ENCODE measurements around the gene POU2AF1. TPM values are rescaled to one million over a fixed set of nuclear protein-coding genes. Genes with fewer than 3 reads are reported as not detected.

The POU2AF1 gene
- total RNA-seq, 1 experiment from 2014 or later, result not detected

DNA sequence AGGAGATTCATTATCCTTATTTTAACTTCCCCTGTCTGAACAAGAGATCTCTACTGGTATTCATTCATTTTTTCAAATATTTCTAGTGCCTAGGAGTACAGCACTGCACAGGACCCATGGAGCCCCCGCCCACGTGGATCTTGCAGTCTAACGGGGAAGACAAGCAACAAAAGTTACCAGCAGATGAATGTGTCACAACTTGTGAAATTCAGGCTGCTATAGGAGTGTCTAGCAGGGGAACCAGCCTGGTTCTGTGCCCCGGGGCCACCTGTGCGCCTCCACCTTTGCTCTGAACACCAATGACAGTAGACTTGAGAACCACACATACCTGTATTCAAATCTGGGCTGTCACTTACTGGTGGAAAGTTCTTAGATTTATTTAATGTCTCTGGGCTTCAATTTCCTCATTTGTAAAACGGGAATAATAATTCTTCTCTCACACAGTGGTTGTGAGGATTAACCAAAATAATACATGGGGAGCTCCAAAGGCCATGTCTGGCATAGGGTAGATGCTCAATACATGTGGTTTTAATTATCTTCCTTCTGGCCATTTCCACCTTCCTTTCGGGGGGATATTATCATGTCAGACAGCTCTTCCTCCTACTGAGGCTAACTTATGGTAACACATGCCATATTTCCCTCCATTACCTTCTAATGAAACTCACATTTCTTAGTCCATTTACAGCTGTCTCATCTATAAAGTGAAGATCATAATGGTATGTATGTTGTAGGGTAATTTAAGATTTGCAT lies 17.8 kb downstream of the POU2AF1 start:
- DNase-seq (ENCODE audit: low read depth), result no peak

DNA sequence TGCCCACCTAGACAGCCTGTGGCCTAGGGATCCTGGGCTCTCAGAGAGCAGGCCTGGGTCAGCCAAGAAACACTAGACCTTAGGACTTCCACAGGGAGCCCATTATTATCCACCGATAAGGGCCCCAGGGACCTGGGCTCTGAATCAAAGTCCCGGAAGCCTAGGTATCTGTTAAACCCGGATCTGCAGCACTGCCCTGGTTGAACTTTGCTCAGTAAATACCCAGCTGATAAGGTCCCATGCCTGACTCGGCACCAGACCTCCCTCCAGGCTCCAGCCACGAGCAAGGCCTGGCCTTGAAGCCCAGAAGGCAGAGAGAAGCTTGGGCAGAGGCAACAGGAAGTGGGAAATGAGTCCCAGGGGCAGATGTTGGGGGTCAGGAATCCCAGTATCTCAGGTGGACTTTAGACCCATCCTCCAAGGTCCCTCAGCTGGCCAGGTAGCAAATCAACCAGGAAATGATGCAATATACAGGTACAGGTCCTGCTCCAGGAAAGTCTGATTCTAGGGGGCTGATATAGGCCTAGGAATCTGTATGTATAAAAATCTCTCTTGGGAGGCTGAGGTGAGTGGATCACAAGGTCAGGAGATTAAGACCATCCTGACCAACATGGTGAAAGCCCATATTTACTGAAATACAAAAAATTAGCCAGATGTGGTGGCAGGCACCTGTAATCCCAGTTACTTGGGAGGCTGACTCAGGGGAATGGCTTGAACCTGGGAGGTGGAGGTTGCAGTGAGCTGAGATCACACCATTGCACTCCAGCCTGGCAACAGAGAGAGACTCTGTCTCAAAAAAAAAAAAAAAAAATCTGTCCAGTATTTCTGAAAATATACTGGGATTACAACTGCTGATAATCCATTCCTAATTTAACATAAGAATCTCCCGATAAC lies 18.7 kb downstream of the POU2AF1 start:
- no peak for DNase-seq (ENCODE audit: low read depth)

DNA sequence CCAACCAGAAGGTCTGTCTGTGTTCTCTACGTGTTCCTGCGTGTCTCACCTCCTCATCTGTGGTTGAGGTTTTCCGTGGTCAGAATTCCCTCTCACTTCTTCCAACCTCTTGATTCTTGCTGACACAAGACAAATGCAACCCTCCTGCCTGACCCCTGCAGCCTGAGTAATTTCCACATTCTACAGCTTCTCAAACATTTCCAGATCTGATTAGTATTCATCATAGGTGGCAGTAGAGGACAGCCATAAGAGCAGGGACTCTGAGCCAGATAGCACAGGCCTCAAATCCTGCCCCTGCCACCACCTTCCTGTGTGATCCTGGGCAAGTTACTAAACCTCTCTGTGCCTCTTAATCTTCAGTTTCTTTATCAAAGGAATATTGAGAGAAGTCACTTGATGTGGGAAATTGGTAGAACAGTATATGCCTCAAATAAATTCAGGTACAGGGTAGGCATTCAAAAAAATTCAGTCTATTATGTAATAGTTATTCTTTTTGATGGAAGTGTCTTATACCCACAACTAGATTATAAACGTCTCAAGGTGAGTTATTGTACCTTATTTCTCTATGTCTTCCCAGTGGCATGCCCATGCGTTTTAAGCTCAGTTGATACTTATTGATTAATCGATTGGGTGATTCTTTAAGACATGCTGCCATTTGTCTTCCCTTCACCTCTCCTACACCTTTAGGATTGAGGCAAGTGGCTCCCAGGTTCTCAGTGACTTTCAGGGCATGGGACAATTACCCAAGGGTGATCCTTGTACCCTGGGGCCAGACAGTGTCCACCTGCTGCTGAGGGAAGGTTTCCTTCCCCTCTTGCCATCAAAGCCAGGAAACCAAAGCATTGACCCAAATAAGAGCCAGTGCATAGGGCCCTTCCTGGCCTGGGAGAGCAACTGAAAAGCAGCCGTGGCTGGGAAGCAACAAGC lies 19.6 kb downstream of the POU2AF1 start:
- DNase-seq (ENCODE audit: low read depth), result peak; percentile 11

DNA sequence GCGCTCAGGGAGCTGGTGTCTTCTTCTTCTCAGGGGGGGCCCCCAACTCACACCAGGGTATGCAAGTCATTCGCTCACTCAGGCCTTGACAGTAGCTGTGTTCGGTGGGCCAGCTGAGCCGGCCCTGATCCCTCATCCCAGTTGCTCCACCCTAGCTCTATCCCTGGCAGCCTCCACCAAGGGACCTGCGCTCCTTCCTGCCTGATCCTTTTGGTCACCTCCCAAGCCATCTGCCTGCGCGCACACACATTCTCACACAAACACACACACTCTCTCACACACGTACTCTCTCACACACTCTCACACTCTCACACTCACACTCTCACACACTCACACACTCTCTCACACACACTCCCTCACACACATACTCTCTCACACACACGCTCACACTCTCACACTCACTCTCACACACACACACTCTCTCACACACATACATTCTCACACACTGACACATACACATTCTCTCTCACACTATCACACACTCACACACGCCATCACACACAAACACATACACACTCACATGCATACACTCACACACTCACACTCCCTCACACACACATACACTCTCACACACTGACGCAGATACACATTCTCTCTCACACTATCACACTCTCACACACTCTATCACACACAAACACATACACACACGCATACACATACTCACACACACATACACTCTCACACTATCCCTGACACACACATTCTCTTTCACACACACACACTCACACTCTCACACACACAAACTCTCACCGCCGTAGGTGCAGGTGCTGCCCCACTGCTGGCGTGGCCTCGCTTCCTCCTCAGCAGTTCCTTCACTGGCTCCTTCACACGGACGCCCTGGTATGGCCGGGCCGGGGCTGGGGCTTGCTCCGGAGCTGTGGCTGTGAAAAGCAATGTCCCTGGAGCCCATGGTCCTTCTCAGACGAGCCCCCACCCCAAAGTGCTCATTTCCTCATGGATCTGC lies 20.8 kb downstream of the POU2AF1 start:
- no peak for DNase-seq (ENCODE audit: low read depth)

DNA sequence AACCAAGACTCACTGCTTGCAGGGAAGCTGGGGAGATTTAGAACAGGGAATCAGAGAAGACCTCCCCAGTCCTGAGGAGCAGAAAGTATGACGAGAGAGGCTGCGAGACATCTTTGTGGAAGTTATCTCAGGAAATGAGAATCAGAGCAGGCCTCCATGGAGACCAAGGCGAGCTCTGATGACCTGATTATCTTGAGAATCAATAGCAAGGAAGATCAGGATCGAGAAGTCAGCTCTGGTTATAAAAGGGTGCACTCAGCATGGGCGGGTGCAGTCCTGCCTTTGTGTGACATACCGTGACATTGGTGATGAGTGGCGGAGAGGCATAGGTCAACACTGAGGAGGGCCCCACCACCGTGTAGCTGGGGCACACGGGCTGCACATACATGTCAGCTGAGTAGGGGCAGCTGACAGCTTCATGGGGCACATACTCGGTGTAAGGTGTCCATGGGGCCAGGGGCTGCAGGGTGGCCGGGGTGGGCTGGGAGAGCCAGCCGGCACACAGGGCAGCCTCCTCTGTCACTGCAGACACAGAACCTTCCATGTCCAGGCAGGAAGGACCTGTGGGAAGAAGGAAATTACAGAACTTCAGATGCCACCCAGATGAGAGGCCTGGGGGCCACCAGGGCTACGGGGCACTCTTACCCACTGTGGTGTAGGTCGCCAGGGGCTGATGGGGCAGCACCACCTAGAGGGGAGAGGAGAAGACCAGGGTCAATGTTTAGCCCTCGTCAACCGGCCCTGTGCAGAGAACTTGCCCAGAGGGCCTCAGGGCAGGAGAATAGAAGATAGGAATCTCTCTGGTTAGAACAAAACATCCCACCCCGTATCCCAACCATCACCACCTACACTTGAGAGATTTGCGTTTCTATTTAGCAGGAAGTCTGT lies 21.7 kb downstream of the POU2AF1 start:
- no peak for DNase-seq (ENCODE audit: low read depth)

DNA sequence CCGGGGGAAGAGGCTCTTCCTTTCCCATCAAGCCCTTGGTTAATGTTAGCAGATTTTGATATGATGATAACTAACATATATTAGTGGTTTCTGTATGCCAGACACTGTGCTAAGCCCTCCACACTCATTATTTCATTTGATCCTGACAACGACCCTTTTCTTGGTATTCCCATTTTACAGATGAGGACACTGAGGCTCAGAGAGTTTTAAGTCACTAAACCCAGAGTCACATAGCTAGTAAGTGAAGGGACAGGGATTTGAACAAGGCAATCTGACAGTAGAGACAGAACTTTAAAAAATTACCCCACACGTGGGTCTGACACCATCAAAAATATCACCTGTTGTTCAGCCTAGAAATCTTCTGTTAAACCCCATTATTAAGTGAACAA lies 22.4 kb downstream of the POU2AF1 start:
- no peak for DNase-seq (ENCODE audit: low read depth)

DNA sequence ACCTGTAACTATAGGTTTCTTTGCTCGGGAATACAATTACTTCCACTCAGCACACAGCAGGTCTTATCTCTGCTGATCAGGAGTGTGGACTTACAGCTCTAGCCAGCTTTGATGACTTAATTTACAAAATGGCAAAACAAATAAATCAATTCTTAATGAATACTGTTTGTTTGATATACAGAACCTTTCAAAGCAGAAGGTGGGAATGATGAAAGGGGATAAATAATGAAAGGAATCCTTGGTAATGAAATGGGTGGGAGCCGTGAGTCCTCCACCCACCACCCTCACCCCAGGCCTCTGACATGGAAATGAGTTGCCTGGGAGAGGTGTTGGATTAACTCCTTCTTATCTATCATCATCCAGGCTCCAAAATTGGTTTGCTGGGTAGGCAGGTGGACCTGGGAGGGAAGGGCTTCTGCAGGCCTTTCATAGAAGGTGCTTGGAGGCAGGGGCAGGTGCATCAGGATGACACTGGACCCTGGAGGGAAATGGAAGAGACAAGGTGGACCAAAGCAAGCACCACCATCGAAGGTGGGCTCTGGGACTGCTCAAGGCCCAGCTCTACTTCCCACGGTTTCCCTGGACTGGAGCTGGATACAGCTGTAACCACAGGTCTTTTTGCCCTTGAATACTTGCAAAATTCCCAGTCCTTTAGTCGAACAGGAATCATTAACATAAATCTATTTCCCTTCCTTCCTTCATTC lies 23.0 kb downstream of the POU2AF1 start:
- no peak for DNase-seq (ENCODE audit: low read depth)

DNA sequence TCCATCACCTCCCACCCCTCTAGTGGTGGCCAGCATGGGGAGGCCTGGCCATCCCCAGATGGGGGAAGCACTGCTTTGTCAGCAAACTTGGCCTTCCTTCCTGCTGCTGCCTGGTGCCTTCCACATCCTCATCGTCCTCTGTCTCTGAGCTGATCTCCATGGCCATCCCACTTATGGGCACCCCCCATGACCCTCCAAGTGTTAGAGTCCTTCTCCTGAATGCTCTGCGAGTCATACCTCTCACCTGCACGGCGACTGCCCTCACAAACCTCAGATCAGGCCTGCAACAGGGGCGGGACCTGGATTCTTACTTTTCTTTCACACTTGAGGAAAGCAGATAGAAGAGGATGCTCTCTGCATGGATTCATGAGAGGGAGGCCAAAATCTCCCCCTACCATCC lies 24.0 kb downstream of the POU2AF1 start:
- DNase-seq (ENCODE audit: low read depth), result no peak

DNA sequence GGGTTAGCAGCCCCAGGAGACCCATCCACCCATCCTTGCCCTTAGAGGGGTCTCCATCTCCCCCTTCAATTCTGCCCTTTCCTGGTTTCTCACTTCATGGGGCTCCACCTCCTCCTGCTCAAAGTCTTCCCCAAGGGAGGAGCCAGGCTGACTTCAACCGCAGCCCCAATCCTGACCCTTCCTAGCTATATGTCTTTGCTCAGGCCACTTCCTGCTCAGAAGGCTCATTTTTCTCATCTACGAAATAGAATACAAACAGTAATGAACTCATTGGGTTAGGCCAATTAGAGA lies 24.5 kb downstream of the POU2AF1 start:
- DNase-seq (ENCODE audit: low read depth), result no peak

DNA sequence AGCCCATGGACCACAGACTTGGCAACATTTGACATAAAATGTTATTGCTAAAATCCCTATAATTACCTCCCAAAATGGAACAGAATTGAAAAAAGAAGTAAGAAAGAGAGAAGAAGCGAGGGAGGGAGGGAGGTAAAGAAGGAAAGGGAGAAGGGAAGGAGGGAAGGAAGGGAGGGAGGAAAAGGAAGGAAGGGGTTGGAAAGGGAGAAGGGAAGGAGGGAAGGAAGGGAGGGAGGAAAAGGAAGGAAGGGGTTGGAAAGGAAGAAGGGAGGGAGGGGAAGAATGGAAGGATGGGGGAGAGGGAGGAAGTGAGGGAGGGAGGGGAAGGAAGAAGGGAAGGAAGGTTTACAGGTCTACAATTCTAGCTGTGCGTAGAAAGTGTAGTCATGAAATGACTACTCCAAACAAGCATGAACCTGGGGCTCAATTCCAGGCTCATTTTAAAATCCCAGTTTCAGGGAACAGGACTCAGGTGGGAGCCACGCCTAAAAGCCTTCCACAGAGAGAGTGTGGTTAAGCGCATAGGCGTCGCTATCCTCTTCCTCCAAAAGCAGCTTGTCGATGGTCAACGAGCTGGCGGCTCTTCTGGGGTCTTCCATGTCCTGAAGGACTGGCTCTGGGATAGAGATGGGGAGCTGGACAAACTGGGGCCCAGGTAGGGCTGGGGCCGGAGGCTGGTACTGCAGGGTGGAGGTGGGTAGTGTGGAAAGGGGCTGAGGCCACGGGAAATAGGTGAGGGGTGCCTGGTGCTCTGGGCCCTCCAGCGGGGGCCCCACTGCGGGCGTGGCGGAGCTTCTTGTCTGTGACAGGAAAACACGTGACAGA lies 25.1 kb downstream of the POU2AF1 start:
- DNase-seq (ENCODE audit: low read depth), result no peak

DNA sequence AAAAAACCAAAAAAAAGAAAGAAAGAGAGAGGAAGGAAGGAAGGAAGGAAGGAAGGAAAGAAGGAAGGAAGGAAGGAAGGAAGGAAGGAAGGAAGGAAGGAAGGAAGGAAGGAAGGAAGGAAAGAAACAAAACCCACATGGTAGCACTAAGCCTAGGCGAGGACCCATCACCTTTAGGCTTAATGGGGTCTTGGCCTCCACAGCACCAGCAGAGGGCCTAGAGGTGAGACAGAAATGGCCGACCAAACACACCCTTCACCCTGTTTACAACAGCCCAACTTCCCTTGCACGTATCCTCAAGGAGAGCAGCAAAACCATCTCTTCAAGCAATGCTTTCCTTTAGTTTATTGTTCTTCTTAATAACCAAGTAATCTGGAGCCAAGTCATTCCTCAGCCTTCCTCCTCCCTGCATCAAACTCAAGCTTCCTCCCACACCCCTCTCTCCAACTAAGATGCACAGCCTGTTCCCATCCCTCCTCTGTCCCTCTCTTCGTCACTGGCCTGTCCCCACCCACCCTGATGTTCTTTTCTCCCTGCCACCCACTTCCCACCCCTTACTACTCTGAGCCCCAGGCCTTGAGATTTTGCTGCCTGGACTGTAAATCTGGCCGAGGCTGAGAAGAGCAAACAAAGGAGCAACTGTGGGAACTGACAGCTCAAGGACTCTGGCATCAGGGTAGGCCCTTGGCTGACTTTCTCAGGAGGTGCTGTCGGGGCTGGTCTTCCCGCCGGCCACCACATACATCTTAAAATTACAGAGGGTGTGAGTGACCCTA lies 26.0 kb downstream of the POU2AF1 start:
- no peak for DNase-seq (ENCODE audit: low read depth)

DNA sequence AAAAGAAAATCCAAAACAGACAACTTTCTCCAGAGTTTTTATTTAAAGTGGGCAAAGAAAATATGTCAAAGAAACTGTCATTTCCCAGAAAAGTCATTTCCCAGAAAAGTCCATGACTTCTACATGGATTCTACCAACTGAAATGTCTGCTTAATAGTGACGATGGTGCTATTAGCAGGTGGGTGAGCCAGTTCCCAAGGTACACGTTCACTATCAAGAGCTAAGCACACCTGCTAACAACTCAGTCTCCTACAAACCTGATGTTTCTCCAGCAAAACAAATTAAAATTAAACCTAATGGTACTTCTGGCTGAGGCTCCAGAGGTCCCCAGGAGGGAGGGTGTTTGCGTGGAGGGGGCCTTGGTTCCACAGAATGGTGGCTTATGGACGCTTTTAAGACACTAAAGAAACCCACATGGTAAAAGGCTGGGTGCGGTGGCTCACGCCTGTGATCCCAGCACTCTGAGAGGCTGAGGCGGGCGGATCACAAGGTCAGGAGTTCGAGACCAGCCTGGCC lies 26.8 kb downstream of the POU2AF1 start:
- no peak for DNase-seq (ENCODE audit: low read depth)

DNA sequence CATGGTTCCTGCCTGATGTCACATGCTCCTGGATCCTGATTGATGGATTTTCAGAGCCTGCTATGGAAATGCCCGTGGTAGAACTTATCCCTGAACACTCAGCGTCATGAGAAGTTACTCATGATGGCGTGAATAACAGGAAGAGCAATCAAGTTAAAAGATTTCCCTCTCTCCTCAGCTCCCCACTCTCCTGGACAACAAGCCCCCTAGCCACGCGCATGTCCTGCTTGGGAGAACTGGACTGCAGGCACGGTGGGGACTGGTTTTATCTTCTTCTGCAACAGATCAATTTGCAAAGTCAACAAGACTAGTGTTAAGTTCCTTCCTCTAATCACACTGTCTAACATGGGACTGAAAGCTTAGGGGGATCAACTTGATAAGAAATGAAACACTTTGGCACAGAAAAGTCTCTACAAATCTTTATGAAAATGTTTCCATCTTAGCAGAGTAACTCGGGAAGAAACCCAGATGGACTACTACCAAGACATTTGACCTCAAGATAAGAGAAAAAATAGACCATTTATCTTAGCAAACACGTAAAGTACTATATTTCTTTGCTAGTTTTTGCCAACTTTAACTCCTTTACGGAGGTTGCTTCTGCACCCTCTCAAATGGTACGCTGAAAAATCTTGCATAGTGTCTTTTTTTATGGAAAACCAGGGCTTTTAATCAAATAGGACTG lies 27.6 kb downstream of the POU2AF1 start:
- no peak for DNase-seq (ENCODE audit: low read depth)

DNA sequence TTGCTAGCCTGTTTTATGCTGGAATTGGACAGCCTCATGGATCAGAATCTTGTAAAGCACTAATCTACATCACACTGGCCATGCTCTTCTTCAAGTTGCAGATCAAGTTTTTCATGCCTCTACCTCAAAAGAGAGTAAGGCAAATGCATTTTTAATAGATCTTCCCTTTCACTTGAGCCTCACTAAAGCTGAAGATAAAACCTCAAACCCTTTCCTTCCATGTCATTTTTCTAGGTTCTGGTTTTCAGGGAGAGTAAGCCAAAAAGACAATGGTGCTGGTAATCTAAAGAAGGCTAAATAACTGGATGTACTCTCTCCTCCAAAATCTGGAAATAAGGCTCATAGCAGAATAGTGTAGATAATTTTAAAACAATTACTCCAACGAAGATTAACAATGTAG lies 28.3 kb downstream of the POU2AF1 start:
- no peak for DNase-seq (ENCODE audit: low read depth)

DNA sequence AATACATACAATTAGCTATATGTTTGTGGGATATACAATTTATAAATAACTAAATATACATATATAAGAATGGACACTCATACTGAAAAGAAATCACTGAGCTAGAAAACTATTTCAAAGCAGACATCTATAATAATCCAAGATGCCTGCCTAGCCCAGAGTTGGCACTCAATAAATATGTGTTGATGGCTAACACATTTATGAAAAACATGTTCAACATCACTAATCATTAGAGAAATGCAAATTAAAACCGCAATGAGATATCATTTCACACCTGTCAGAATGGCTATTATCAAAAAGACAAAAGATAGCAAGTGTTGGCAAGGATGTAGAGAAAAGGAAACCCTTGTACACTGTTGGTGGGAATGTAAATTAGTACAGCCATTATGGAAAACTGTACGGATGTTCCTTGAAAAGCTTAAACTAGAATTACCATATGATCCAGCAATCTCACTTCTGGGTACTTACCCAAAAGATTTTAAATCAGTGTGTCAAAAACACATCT lies 29.8 kb downstream of the POU2AF1 start:
- DNase-seq (ENCODE audit: low read depth), result no peak

DNA sequence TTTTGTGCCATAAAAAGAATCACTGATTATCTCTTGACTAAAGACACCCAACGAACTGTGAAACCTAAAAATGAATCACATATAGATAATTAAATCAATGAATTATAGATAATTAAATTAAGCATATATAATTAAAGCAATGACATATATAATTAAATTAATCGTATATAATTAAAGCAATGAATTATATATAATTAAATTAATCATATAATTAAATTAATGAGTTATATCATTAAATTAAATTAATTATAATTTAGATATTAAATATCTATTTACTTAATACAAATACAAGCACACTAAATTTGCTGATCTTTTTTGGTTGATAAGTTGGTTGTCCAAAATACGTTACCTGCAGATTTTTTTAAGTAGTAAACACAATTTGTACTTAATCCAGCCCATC lies 30.9 kb downstream of the POU2AF1 start:
- no peak for DNase-seq (ENCODE audit: low read depth)

DNA sequence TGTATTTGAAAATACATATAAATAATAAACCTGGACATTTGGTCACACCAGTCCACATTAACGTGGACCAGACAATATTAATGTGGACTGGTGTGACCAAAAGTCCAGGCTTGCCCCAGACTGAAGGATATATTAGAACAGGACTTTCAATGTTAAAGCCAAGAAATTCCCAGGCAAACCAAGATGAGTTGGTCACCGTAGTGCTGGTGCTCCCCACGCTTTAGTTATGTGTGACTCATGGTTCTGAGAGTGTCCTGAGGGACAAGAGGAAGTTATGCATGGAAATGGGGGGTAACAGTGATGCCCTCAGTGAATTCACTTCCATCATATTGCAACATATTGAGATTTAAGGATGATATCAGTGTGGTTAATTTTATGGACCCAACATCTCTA lies 31.4 kb downstream of the POU2AF1 start:
- DNase-seq (ENCODE audit: low read depth), result peak; percentile 68

All from M059J (cell line).